Cardiac fibroblast (primary cell): ENCODE results near the gene SDSL.

Source experiments
- DNase-seq, 2 donors: peaks; one replicate each; pipeline versions ENCODE4 v3.0.0 to v3.0.0-alpha.2; 2010; ENCODE audit warnings: low read depth in 2 of 2
- H3K4me3 ChIP-seq, 2 donors: replicated peaks in 1 of 2; 1 replicate in 1 of 2; 2 replicates in 1 of 2; pipeline ENCODE4 v1.5.1; 2011; ENCODE audit warnings: low read depth in 2 of 2, low read length in 2 of 2, mild to moderate bottlenecking in 2 of 2, moderate library complexity in 1 of 2
- TF ChIP-seq, protein P1 (sequence below): IDR thresholded peaks from one replicate; pipeline ENCODE4 v1.5.1; 2011; ENCODE audit warnings: low read depth, mild to moderate bottlenecking, low read length, inconsistent platforms

The SDSL gene

DNA sequence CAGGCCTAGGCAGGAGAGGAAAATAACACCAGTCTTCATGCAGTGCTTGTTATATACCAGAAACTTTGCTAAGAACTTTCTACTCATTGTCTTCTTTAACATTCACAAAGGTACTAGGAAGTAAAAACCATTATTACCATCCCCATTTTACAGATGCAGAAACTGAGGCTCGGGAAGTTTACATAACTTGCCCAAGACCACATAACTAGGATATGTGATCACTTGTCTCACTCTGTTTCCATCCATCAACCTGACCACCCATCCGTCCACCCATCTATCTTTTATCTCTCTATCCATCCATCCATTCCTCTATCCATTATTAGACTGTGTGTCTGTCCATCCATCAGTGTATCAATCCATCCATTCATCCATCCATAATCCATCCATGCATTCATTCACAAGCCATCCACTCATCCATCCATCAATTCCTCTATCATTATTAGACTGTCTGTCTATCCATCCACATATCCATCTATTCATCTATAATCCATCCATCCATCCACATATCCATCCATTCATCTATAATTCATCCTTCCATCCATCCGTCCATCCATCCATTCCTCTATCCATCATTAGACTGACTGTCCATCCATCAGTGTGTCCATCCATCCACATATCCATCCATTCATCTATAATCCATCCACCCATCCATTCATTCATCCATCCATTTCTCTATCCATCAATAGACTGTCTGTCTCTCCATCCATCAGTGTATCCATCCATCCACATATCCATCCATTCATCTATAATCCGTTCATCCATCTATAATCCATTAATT lies 16.5 kb downstream of the SDSL start:
- no peak overlapping the region for H3K4me3 ChIP-seq
- TF ChIP-seq, protein P1, sequence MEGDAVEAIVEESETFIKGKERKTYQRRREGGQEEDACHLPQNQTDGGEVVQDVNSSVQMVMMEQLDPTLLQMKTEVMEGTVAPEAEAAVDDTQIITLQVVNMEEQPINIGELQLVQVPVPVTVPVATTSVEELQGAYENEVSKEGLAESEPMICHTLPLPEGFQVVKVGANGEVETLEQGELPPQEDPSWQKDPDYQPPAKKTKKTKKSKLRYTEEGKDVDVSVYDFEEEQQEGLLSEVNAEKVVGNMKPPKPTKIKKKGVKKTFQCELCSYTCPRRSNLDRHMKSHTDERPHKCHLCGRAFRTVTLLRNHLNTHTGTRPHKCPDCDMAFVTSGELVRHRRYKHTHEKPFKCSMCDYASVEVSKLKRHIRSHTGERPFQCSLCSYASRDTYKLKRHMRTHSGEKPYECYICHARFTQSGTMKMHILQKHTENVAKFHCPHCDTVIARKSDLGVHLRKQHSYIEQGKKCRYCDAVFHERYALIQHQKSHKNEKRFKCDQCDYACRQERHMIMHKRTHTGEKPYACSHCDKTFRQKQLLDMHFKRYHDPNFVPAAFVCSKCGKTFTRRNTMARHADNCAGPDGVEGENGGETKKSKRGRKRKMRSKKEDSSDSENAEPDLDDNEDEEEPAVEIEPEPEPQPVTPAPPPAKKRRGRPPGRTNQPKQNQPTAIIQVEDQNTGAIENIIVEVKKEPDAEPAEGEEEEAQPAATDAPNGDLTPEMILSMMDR: no peak
- no peak for DNase-seq

DNA sequence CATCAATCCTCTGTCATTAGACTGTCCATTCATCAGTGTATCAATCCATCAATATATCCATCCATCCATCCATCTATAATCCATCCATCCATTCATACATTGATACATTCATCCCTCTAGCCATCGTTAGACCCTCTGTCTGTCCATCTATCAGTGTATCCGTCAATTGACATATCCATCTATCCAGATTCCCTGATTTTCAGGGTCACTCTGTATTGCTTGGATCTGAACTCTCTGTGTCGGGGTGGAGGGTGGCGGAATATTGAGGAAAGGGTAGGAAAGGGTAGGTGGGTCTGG lies 17.1 kb downstream of the SDSL start:
- H3K4me3 ChIP-seq: no peak overlapping the region
- TF ChIP-seq, protein P1: no peak
- DNase-seq: no peak

DNA sequence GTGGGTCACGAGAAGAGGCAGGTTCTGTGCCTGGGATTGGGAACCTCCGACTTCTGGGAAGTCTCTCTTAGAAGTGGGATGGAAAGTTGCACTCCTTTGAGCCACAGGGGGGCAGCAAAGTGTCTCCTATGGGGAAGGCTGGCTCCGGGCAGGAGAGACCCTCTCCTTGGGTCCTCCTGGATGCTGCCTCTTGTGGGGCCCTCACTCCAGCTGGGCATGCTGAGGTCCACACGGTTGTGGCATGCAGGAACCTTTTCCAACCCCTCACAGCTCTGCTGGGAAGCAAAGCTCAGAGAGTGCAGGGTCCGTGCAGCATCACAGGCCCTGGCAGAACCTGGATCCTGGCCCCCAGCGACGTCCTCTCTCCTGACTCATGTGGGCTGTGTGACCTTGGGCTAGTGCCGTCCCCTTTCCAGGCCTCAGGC lies 17.4 kb downstream of the SDSL start:
- DNase-seq: peak; percentile 43 to 56
- H3K4me3 ChIP-seq: no peak overlapping the region
- TF ChIP-seq, protein P1: peak; percentile 77

DNA sequence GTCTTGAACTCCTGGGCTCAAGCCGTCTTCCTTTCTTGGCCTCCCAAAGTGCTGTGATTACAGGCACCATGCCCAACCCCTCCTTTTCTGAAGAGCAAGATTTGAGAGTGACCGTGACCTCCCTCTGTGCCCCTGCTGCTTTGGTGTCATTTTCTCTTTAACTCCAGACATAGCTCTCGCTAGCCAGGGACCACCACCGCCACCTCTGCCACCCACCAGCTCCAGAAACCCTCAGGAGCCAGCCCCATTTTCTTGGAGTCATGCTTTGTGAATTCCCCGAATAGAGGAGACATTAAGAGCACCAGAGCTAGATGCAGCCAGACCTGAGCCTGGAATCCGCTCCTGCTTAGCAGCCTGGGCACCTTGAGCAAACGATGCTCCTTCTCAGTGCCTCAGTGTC lies 18.2 kb downstream of the SDSL start:
- DNase-seq: no peak
- TF ChIP-seq, protein P1: no peak
- H3K4me3 ChIP-seq: no peak overlapping the region

DNA sequence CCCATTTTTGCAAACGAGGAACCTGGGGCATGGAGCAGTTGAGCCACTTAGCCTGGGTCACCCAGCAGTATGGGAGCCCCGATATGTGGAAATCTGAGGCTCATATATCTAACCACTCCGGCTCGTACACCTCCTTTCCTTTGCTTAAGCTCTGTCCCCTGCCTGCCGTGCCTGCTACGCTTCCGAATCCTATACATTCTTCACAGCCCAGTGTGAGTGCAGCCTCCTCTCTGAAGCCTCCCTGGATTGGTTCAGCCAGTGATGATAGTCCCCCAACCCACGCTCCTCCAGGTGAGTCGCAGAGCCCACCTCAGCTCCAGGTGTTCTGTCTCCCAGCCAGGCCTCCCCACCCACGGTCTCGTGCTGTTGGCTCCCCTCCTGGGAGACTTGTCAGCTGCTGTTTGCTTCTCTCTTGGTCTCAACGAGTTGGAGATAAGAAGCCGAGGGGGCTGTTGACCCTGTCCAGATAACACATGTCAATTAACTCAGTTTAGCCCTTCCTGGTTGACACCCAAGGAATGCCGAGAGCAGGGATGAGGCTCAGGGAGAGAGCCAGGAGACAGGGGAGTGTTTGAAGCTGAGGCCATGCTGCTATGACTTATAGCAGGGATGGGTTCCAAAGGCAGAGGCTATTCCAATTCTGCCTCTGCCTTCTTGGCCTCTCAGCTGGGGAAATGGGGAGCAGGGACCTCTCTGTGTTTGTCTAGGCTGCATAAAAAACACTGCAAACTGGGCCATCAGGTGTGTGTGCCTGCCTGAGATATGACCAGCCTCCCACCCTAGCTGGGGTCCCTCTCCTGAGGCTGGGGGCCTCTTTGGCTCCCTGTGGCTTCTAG lies 19.0 kb downstream of the SDSL start:
- no peak for DNase-seq
- TF ChIP-seq, protein P1: no peak
- H3K4me3 ChIP-seq: no peak overlapping the region

DNA sequence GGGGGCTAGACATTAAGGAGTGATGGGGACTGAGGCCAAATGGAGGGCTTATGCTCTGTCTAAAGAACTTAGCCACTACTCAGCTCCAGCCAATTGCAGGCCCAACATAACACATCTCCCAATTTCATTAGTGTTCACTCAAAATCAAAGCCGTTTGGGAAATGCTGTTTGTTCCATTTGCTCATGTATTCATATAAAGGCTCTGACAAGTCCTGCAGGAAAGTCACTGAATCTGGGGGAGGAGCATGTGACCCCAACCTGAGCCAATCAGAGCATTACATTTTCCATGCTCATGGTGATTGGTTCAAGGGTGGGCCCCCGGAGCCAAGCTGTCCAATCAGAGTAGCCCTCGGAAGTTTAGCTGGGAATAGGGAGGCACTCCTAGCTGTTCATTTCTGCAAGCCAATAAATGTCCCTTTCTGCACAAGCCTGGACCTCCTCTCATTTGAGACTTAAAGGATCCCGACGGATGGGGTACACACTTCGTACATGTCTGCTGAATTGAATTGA lies 20.9 kb downstream of the SDSL start:
- no peak for DNase-seq

More for the DNA sequence above, 20.9 kb downstream of the SDSL start:
- H3K4me3 ChIP-seq: no peak overlapping the region
- TF ChIP-seq, protein P1: no peak
